GM19043 (cell line): ENCODE results near the gene SYT3.
"Not testable (repeated sequence)": the region's sequence is repeated elsewhere in the genome, so short reads cannot be mapped to it uniquely, and the experiment has no call there.

Source experiments
- ATAC-seq: cut with Tn5 transposase; IDR thresholded peaks from one replicate; pipeline ENCODE4 v1.9.1; 2021; ENCODE audit warnings: low read depth; ENCODE audit not compliant: unreplicated experiment

SYT3 gene

GRCh38 chr19:50640368-50640767, 687 bp upstream of the SYT3 start:
- no peak for ATAC-seq

GRCh38 chr19:50638600-50638999, 1.1 kb downstream of the SYT3 start:
- no peak for ATAC-seq

- no peak for ATAC-seq
These were observed 3.2 kb downstream of the SYT3 start for GRCh38 chr19:50636317-50637085.

DNA sequence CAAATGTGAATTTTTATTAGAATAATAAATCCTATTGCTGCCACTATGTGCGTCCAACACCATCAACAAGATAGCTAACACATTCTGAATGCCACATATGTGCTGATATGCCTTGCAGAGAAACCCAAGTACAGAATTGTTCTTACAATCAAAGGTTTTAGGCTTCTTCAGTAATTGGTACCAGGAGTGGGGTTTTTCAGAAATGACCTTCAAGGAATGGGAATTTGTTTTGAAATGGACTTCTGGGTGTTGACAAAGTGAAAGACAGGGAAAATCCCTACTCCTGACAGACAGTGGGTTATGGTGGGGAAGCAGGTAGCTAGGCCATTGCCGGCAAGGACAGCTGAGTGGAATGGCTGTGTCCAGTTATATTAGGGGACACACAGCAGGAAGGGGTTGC, 5.7 kb downstream of the SYT3 start:
- ATAC-seq: no peak

- no peak for ATAC-seq
These were observed 6.3 kb downstream of the SYT3 start for GRCh38 chr19:50633359-50633758.

DNA sequence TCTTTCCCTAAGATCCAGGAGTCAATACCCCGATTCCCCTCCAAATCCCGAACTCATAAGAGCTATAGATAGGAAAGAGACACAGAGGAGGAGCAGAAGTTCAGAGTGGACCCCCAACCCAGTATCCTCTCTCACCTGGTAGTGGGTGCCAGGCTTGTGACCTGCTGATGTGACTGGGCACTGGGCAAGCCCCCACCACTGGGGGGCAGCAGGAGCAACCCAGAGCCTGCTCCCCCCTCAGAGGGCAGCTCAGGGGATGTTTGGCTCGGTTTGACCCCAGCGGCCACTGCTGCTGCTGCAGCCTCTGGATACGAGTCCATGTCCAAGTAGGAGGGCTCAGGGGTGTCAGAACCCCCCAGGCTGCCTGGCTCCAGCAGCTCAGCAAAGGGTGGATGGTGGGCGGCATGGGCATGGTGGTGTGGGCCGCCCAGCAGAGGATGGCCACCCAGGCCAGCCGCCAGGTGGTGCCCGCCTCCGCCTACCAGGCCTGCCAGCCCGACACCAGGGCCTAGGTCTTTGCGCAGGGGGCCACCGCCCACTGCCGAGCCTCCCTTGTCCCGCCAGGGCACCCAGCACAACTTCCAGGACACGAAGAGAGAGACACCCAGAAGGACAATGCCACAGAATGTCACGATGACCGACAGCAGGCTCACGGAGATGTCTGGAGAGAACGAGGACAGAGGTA, 7.4 kb downstream of the SYT3 start:
- no peak for ATAC-seq

- no peak for ATAC-seq
These were observed 9.9 kb downstream of the SYT3 start for GRCh38 chr19:50629801-50630200.

GRCh38 chr19:50629194-50629593, 10.5 kb downstream of the SYT3 start:
- no peak for ATAC-seq

DNA sequence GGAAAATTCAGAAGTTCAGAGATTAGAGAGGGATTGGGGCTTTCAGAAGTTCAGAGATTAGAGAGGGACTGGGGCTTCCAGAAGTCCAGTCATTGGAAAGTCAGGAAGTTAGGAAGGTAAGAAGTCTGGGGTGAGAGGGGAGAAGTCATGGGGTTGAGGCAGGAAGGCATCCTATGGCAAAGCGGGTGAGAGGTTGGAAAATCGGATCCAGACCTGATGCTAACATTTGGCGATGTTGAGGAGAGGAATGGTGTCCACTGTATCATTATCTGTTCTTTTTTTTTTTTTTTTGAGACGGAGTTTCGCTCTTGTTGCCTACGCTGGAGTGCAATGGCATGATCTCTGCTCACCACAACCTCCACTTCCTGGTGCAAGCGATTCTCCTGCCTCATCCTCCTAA, 11.1 kb downstream of the SYT3 start:
- ATAC-seq: no peak

GRCh38 chr19:50628146-50628545, 11.5 kb downstream of the SYT3 start:
- no peak for ATAC-seq

GRCh38 chr19:50626795-50627194, 12.9 kb downstream of the SYT3 start:
- no peak for ATAC-seq

DNA sequence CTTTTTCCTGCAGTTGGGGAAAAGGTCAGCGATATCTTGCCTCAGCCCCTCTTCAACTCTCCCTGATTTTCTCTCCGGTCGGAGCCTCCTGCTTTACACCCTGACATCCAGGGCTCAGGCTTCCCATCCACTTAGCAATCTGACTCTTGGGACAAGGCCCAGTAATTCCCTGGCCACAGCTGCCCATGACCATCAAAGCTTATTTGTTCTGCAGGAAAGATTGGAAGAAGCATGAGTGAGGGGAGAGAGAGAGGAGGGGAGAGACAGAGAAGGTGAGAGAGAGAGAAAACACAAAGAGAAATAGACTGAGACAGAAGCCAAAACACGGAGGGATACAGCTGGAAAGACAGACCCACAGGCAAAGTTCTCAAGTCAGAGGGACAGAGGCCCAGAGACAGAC, 13.7 kb downstream of the SYT3 start:
- ATAC-seq: no peak

DNA sequence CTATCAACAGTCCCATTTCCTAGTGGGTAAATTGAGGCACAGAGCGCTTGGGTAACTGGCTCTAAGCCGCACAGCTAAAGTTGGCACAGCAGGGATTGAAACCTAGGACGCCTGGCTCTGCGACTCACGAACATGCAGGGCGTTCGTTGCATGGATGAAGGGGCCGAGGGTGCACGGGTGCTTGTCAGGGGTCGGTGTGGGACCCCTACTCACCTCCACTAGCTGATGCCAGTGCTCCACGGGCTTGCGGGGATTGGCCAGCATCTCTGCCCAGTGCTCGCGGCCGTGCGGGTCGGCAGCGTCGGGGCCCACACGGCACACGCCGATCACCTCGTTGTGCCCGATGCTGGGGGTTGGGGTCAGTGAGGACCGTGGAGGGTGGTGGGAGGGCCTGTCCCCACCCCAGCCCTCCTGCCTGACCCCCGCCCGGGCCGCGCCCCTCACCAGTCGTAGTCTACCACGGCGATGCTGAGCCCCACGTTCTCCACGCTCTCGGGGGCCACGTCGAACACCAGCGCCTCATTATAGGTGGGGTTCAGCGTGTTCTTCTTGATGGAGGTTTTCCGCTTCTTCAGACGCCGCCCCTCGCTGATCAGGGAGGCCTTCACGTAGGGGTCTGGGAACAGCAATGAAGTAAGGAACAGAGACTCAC, 14.6 kb downstream of the SYT3 start:
- ATAC-seq: no peak

DNA sequence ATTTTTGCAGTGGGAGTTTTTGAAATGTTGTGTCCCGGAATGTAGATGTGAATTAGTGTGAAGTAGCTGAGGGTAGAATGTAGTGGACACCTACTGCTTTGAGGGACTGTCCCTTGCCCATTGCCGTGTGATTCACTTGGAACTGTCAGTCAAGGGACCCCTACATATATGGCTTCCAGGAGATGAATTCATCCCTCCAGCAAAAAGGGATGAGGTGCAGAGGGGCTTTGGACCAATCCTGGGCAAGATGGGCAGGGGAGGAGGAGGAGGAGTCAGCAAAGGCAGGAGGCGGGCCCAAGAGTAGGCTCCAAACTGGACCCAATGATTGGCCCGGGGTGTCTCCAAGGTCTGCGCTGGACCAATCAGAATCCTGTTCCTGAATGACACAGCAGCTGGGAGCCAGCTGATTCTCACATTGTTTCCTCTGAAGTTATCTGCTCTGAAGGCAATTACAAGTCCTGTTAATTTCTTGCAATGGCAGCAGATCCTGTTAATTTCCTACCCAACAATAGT, 19.2 kb downstream of the SYT3 start:
- not testable (repeated sequence) for ATAC-seq

DNA sequence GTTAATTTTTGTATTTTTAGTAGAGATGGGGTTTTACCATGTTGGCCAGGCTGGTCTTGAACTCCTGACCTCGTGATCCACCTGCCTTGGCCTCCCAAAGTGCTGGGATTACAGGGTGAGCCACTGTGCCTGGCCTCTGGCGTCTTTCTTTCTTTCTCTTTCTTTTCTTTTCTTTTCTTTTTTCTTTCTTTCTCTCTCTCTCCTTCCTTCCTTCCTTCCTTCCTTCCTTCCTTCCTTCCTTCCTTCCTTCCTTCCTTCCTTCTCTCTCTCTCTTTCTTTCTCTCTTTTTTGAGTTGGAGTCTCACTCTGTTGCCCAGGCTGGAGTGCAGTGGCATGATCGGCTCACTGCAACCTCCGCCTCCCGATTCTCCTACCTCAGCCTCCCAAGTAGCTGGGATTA, 20.5 kb downstream of the SYT3 start:
- not testable (repeated sequence) for ATAC-seq

GRCh38 chr19:50618379-50618778, 21.3 kb downstream of the SYT3 start:
- ATAC-seq: not testable (repeated sequence)

DNA sequence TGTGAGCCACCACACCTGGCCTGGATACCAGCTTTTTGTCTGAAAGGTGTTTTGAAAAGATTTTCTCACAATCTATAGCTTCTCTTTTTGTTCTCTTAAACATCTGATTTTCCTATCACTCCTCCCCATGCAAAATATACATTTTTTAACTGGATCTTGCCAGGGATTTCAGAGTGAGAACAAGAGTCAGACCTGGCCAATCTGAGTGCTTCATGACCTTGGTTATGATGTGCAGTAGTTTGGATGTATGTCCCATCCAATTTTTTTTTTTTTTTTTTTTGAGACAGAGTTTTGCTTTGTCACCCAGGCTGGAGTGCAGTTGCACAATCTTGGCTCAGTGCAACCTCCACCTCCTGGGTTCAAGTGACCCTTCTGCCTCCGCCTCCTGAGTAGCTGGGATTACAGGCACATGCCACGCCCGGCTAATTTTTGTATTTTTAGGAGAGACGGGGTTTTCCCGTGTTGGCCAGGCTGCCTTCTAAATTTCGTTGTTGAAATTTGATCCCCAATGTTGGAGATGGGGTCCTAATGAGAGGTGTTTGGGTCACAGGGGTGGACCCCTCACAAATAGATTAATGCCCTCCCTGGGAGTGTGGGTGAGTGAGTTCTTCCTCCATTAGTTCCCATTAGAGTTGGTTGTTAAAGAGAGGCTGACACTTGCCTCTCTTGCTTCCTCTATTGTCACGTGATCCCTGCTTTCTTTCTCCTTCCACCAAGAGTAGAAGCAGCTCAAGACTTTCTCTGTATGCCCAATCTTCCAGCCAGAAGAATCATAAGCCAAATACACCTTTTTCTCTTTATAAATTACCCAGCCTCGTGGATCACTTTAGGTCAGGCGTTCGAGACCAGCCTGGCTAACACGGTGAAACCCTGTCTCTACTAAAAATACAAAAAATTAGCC, 26.9 kb downstream of the SYT3 start:
- ATAC-seq: not testable (repeated sequence)

- no peak for ATAC-seq
These were observed 31.6 kb downstream of the SYT3 start for GRCh38 chr19:50607874-50608785.

- ATAC-seq: no peak
These were observed 32.3 kb downstream of the SYT3 start for GRCh38 chr19:50607388-50607787.
